ENCODE results near the gene SLC15A4. TPM values are rescaled to one million over a fixed set of nuclear protein-coding genes. Genes with fewer than 3 reads are reported as not detected.

The SLC15A4 gene
- total and polyA plus RNA-seq, 9 of the 15 experiments (the other 6 are each of a cell fraction or from before 2014, with no cell fraction given): 5.5 to 20.8 (median 10.1) TPM

GRCh38 chr12:128861226-128862016, 37.7 kb upstream of the SLC15A4 start:
- Histone ChIP-seq H3K9ac (ENCODE audit: insufficient read depth in 1 of 2, low read depth in 2 of 2, low read length in 2 of 2) (no peak overlapping the region), H3K4me2 (ENCODE audit: insufficient read depth, low read length) (no peak overlapping the region), H2AFZ (ENCODE audit: low read depth, low read length) (no peak overlapping the region), H3K4me3 (no peak overlapping the region), H3K36me3 (ENCODE audit: control insufficient read depth, insufficient read depth, low read length) (no peaks in the 10 kb centered on the region), H3K9me3 (replicated peaks; ENCODE audit: control insufficient read depth, insufficient read depth, low read depth, low read length) (no peaks in the 10 kb centered on the region), H3K4me1 (replicated peaks in 1 of 2; ENCODE audit: control insufficient read depth in 2 of 2, insufficient read depth in 2 of 2, low read length in 2 of 2) (no peaks in the 10 kb centered on the region), H3K79me2 (ENCODE audit: control insufficient read depth, insufficient read depth, low read length) (no peaks in the 10 kb centered on the region), H3K27ac (ENCODE audit: extremely low read depth, low read depth, low read length) (no peak overlapping the region), H3K9me1 (ENCODE audit: control insufficient read depth, insufficient read depth, low read length) (no peaks in the 10 kb centered on the region), H3K27me3 (ENCODE audit: control insufficient read depth in 2 of 2, insufficient read depth in 2 of 2, low read length in 2 of 2) (peaks cover 17 to 51% of the 10 kb centered on the region in 2 experiments; a peak in 3 of 5 replicates), H4K20me1 (replicated peaks; ENCODE audit: control insufficient read depth, insufficient read depth, low read length) (no peaks in the 10 kb centered on the region; the same call in 1 of the 2 replicates)
- in situ Hi-C loops (cut with MboI): no loop called here
- no peak for ATAC-seq
- intact Hi-C loops (cut with micrococcal nuclease): no loop called here
- ChIA-PET CTCF (ENCODE audit: low intra/inter-chr PET ratio) (no interaction called here), POLR2A (no interaction called here)
- 3% methylated on average over 15 of the region's 15 CpGs for WGBS (ENCODE audit: insufficient coverage, low coverage, missing lambda C conversion rate)
- no TSS peak for BruUV-seq (replicated peaks)
- FAIRE-seq: no peak
- TF ChIP-seq ZNF764 (CRISPR knock-in tag; IDR thresholded peaks at IDR 0.05; ENCODE audit: low read depth) (no peak), SRSF7 (optimal IDR thresholded peaks at IDR 0.05; ENCODE audit: low read depth, low read length) (no peak), ZKSCAN1 (IDR thresholded peaks at IDR 0.05; ENCODE audit: low read depth, low read length) (no peak), ZNF165 (CRISPR knock-in tag; IDR thresholded peaks at IDR 0.05; ENCODE audit: borderline replicate concordance) (no peak), CBX1 (IDR thresholded peaks at IDR 0.05; ENCODE audit: low read depth) (no peak), BRD4 (IDR thresholded peaks at IDR 0.05) (no peak), KLF16 (IDR thresholded peaks at IDR 0.05) (no peak), AFF4 (CRISPR knock-in tag; IDR thresholded peaks at IDR 0.05) (no peak), ATF1 (CRISPR knock-in tag; IDR thresholded peaks at IDR 0.05) (no peak), ATF1 (tag; IDR thresholded peaks at IDR 0.05) (no peak)
- no peak for DNase-seq (ENCODE audit: extremely low read depth in 1 of 4, low spot score in 3 of 4)
